Measurements from ENCODE around the gene NLGN1.
"Not testable (repeated sequence)": the region's sequence is repeated elsewhere in the genome, so short reads cannot be mapped to it uniquely, and the experiment has no call there.

The NLGN1 gene

GRCh38 chr3:174223626-174224025, 826.1 kb downstream of the NLGN1 start:
- in situ Hi-C loops (cut with HindIII; ENCODE audit: low pct_ligation_motif_present, low sequenced_read_pairs): no loop called here
- Histone ChIP-seq H3K4me3 (ENCODE audit: low read depth, low read length) (no peak overlapping the region), H3K27ac (no peak overlapping the region), H3K27me3 (replicated peaks) (no peaks in the 10 kb centered on the region), H3K36me3 (replicated peaks) (no peaks in the 10 kb centered on the region)
- DNase-seq: no peak
- no peak for TF ChIP-seq CTCF (IDR thresholded peaks at IDR 0.05; ENCODE audit: low read depth, low read length, missing control alignments)

- H3K27me3 ChIP-seq (replicated peaks): no peaks in the 10 kb centered on the region
- DNase-seq: peak; percentile 7
- TF ChIP-seq CTCF (IDR thresholded peaks at IDR 0.05; ENCODE audit: low read depth, low read length, missing control alignments): no peak
- H3K4me3 ChIP-seq (ENCODE audit: low read depth, low read length): no peak overlapping the region
- H3K36me3 ChIP-seq (replicated peaks): no peaks in the 10 kb centered on the region
- H3K27ac ChIP-seq: no peak overlapping the region
- in situ Hi-C loops (cut with HindIII; ENCODE audit: low pct_ligation_motif_present, low sequenced_read_pairs): no loop called here
Measured at GRCh38 chr3:174229916-174230315, 832.4 kb downstream of the NLGN1 start.

- H3K27me3 ChIP-seq (replicated peaks): not testable (repeated sequence)
Measured at GRCh38 chr3:174232028-174232657, 834.6 kb downstream of the NLGN1 start.

GRCh38 chr3:174232658-174233429, 835.3 kb downstream of the NLGN1 start:
- H3K4me3 ChIP-seq (ENCODE audit: low read depth, low read length): no peak overlapping the region
- no peaks in the 10 kb centered on the region for H3K27me3 ChIP-seq (replicated peaks)
- in situ Hi-C loops (cut with HindIII; ENCODE audit: low pct_ligation_motif_present, low sequenced_read_pairs): no loop called here
- no peak for TF ChIP-seq CTCF (IDR thresholded peaks at IDR 0.05; ENCODE audit: low read depth, low read length, missing control alignments)
- no peak for DNase-seq
- H3K27ac ChIP-seq: no peak overlapping the region
- H3K36me3 ChIP-seq (replicated peaks): no peaks in the 10 kb centered on the region

More at GRCh38 chr3:174232028-174232657, 834.6 kb downstream of the NLGN1 start:
- H3K27ac ChIP-seq; H3K4me3 ChIP-seq (ENCODE audit: low read depth, low read length); H3K36me3 ChIP-seq (replicated peaks); DNase-seq; in situ Hi-C loops (cut with HindIII; ENCODE audit: low pct_ligation_motif_present, low sequenced_read_pairs): not testable (repeated sequence)

- Histone ChIP-seq H3K27ac (no peak overlapping the region), H3K4me3 (ENCODE audit: low read depth, low read length) (no peak overlapping the region), H3K36me3 (replicated peaks) (no peaks in the 10 kb centered on the region), H3K27me3 (replicated peaks) (no peaks in the 10 kb centered on the region)
- TF ChIP-seq CTCF (IDR thresholded peaks at IDR 0.05; ENCODE audit: low read depth, low read length, missing control alignments): no peak
- no peak for DNase-seq
- in situ Hi-C loops (cut with HindIII; ENCODE audit: low pct_ligation_motif_present, low sequenced_read_pairs): no loop called here
Measured at GRCh38 chr3:174233511-174233910, 836.0 kb downstream of the NLGN1 start.

- DNase-seq: no peak
- in situ Hi-C loops (cut with HindIII; ENCODE audit: low pct_ligation_motif_present, low sequenced_read_pairs): no loop called here
- no peak overlapping the region for H3K27ac ChIP-seq
Measured at GRCh38 chr3:174242311-174243041, 844.9 kb downstream of the NLGN1 start.

More at GRCh38 chr3:174242311-174243041, 844.9 kb downstream of the NLGN1 start:
- TF ChIP-seq CTCF (IDR thresholded peaks at IDR 0.05; ENCODE audit: low read depth, low read length, missing control alignments): no peak
- no peaks in the 10 kb centered on the region for H3K27me3 ChIP-seq (replicated peaks)
- H3K36me3 ChIP-seq (replicated peaks): no peaks in the 10 kb centered on the region
- H3K4me3 ChIP-seq (ENCODE audit: low read depth, low read length): no peak overlapping the region

Measured in brain microvascular endothelial cell (primary cell).